ENCODE measurements around the gene HMOX1. TPM values are rescaled to one million over a fixed set of nuclear protein-coding genes. Genes with fewer than 3 reads are reported as not detected.

The HMOX1 gene
- total RNA-seq, 5 donors from 2014 or later (not counting 1 experiment from before 2014, with no cell fraction given) = 0.40 to 2.4 (median 1.0) TPM

DNA sequence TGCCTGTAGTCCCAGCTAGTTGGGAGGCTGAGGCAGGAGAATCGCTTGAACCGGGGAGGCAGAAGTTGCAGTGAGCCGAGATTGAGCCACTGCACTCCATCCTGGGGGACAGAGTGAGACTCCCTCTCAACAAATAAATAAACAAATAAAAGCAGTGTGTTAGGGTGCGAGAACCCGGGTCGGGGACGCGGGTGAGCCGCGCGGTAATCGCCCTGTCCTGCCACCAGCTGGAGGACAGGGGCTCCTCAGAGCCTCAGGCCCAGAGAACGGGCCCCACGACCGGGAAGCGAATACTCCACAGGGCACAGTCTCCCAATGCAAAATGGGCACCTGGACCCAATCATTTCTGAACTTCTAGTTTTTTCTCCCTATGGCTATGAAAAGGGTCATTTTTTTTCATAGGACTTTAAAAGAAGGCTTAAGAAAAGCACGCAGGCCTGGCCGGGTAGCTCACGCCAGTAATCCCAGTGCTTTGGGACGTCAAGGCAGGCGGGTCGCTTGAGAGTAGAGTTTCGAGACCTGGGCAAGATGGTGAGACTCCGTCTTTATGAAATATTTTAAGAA is 18.3 kb downstream of the HMOX1 start:
- peak in 1 of 35 experiments; percentile 11 for DNase-seq
- POLR2A ChIA-PET = no interaction called here

DNA sequence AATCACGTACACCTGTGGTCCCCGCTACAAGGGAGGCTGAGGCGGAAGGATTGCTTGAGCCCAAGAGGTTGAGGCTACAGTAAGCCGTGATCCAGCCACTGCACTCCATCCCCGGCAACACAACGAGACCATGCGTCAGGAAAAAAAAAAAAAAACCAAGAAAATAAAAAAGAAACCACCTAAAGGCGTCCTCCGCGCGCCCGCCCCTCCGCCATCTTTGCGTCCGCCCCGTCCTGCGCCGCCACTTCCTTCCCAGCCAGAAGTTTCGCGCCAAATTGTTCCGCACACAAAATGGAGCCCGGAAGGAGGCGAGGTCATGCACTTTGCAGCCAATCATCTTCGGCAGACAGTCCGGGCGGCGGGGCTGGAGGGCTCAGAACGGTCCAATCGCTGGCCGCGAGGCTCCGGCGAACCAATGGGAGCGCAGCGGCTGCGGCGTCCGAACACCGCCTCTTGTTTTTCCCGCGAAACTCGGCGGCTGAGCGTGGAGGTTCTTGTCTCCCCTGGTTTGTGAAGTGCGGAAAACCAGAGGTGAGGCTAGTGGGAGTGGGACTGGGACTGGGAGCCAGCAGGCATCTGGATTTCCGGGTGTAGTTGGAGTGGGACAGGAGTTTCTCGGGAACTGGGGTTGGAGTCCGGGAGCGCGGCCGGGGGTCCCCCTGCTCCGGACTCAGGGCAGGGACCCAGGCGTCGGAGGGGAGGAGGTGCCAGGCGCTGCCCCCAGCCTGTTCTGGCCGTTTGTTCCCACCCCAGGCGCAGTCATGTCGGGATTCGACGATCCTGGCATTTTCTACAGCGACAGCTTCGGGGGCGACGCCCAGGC is 19.0 kb downstream of the HMOX1 start, which contains the start of gene MCM5:
MCM5 (plus strand) TSS at position 463 of the 823 bp plus-strand sequence; CDS start at position 762, 299 bp downstream.
- H3K4me1 Mint-ChIP-seq = peaks cover 24 to 29% (median 24%) of the 10 kb centered on the region in 3 donors
- WGBS (ENCODE audit: insufficient coverage) = 1% methylated on average over 60 of the region's 64 CpGs
- H3K4me1 ChIP-seq (ENCODE audit: control insufficient read depth in 1 of 2, extremely low read depth in 1 of 2, insufficient read depth in 2 of 2, low read length in 2 of 2) = peaks cover 0 to 36% of the 10 kb centered on the region in 2 experiments
- H3K27ac ChIP-seq (ENCODE audit: low read length) = peak within 1 kb of the TSS; percentile 70
- POLR2A ChIA-PET = no interaction called here
- H3K36me3 Mint-ChIP-seq = peaks cover 28% of the 10 kb centered on the region
- peak within 1 kb of the TSS; percentile 97 to 99 (median 98) for H3K4me3 Mint-ChIP-seq
- H3K27ac Mint-ChIP-seq = peak within 1 kb of the TSS; percentile 94 to 96
- CTCF ChIA-PET = no interaction called here
- H3K9me3 Mint-ChIP-seq = no peaks in the 10 kb centered on the region
- no peaks in the 10 kb centered on the region for H3K27me3 ChIP-seq (replicated peaks in 1 of 2; ENCODE audit: control insufficient read depth in 2 of 2, extremely low read depth in 1 of 2, insufficient read depth in 2 of 2, low read length in 1 of 2)
- H3K9me3 ChIP-seq = no peaks in the 10 kb centered on the region
- H3K27me3 Mint-ChIP-seq = no peaks in the 10 kb centered on the region
- ATAC-seq (replicated peaks in 1 of 4) (peak; percentile 99 to 100 (median 100)), DNase-seq (peak; percentile 90 to 99 (median 97))
- H3K4me3 ChIP-seq (ENCODE audit: control insufficient read depth in 1 of 2, extremely low read depth in 1 of 2, low read length in 1 of 2) = peak within 1 kb of the TSS; percentile 97 to 100
- H3K36me3 ChIP-seq (ENCODE audit: control insufficient read depth in 2 of 2, extremely low read depth in 1 of 2, insufficient read depth in 1 of 2, low read length in 1 of 2) = peaks cover 2 to 22% of the 10 kb centered on the region in 2 donors

More for the DNA sequence above, 18.3 kb downstream of the HMOX1 start:
- peak overlapping the region; percentile 97 to 100 for H3K4me3 ChIP-seq (ENCODE audit: control insufficient read depth in 1 of 2, extremely low read depth in 1 of 2, low read length in 1 of 2)
- peak overlapping the region; percentile 70 for H3K27ac ChIP-seq (ENCODE audit: low read length)
- H3K9me3 ChIP-seq = no peaks in the 10 kb centered on the region
- H3K27me3 ChIP-seq (replicated peaks in 1 of 2; ENCODE audit: control insufficient read depth in 2 of 2, extremely low read depth in 1 of 2, insufficient read depth in 2 of 2, low read length in 1 of 2) = no peaks in the 10 kb centered on the region
- H3K36me3 ChIP-seq (ENCODE audit: control insufficient read depth in 2 of 2, extremely low read depth in 1 of 2, insufficient read depth in 1 of 2, low read length in 1 of 2) = peaks cover 0 to 16% of the 10 kb centered on the region in 2 donors
- Mint-ChIP-seq H3K36me3 (peaks cover 22% of the 10 kb centered on the region), H3K27ac (peak overlapping the region; percentile 94 to 96), H3K4me3 (peak overlapping the region; percentile 97 to 99 (median 98)), H3K27me3 (no peaks in the 10 kb centered on the region), H3K4me1 (peaks cover 24 to 29% (median 24%) of the 10 kb centered on the region in 3 donors), H3K9me3 (no peaks in the 10 kb centered on the region)
- ATAC-seq (replicated peaks in 1 of 4) = no peak
- CTCF ChIA-PET = no interaction called here
- H3K4me1 ChIP-seq (ENCODE audit: control insufficient read depth in 1 of 2, extremely low read depth in 1 of 2, insufficient read depth in 2 of 2, low read length in 2 of 2) = peaks cover 0 to 36% of the 10 kb centered on the region in 2 experiments
- WGBS (ENCODE audit: insufficient coverage) = 57% methylated on average over 12 of the region's 24 CpGs

DNA sequence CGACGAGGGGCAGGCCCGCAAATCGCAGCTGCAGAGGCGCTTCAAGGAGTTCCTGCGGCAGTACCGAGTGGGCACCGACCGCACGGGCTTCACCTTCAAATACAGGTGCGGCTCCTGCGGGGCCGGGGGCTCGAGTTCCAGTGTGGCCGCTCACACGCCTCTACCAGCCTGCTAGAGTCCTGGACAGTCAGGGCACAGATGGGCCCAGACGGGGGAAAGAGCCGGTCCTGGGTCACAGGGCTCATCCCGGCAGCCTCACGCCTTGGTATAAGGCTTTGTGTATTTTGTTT is 19.6 kb downstream of the HMOX1 start:
- H3K4me3 Mint-ChIP-seq = peak overlapping the region; percentile 97 to 99 (median 98)
- peaks cover 31% of the 10 kb centered on the region for H3K36me3 Mint-ChIP-seq
- no peaks in the 10 kb centered on the region for H3K9me3 ChIP-seq
- H3K27me3 Mint-ChIP-seq = no peaks in the 10 kb centered on the region
- POLR2A ChIA-PET = no interaction called here
- peak overlapping the region; percentile 32 for H3K27ac ChIP-seq (ENCODE audit: low read length)
- DNase-seq (peak in 5 of 35 experiments; percentile 5 to 26 (median 11)), ATAC-seq (replicated peaks in 1 of 4) (peak in 3 of 4 experiments; percentile 9 to 23 (median 18))
- H3K27me3 ChIP-seq (replicated peaks in 1 of 2; ENCODE audit: control insufficient read depth in 2 of 2, extremely low read depth in 1 of 2, insufficient read depth in 2 of 2, low read length in 1 of 2) = no peaks in the 10 kb centered on the region
- H3K36me3 ChIP-seq (ENCODE audit: control insufficient read depth in 2 of 2, extremely low read depth in 1 of 2, insufficient read depth in 1 of 2, low read length in 1 of 2) = peaks cover 2 to 24% of the 10 kb centered on the region in 2 donors
- CTCF ChIA-PET = no interaction called here
- peak overlapping the region; percentile 97 to 100 for H3K4me3 ChIP-seq (ENCODE audit: control insufficient read depth in 1 of 2, extremely low read depth in 1 of 2, low read length in 1 of 2)
- WGBS (ENCODE audit: insufficient coverage) = under 1% methylated on average over 16 of the region's 20 CpGs
- peaks cover 24 to 29% (median 24%) of the 10 kb centered on the region in 3 donors for H3K4me1 Mint-ChIP-seq
- no peaks in the 10 kb centered on the region for H3K9me3 Mint-ChIP-seq
- H3K27ac Mint-ChIP-seq = no peak overlapping the region
- H3K4me1 ChIP-seq (ENCODE audit: control insufficient read depth in 1 of 2, extremely low read depth in 1 of 2, insufficient read depth in 2 of 2, low read length in 2 of 2) = peaks cover 0 to 36% of the 10 kb centered on the region in 2 experiments

DNA sequence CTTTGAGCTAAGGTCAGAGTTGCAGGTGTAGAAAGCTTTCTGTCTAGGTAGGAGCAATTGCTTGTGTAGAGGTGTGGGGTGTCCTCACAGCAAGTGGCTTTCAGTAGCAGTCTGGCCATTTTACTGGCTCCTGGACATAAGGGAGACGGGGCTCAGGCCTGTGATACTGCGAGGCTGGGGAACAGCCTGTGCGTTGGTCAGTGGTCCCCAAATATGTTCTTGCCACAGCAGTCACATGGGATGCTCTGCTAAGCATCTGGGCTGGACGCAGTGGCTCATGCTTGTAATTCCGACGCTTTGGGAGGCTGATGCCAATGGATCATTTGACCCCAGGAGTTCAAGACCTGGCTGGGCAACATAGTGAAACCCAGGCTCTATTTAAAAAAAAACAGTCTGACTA is 21.0 kb downstream of the HMOX1 start:
- no peaks in the 10 kb centered on the region for H3K27me3 Mint-ChIP-seq
- no peak for DNase-seq
- Histone ChIP-seq H3K27ac (ENCODE audit: low read length) (no peak overlapping the region), H3K9me3 (no peaks in the 10 kb centered on the region), H3K4me3 (ENCODE audit: control insufficient read depth in 1 of 2, extremely low read depth in 1 of 2, low read length in 1 of 2) (no peak overlapping the region), H3K4me1 (ENCODE audit: control insufficient read depth in 1 of 2, extremely low read depth in 1 of 2, insufficient read depth in 2 of 2, low read length in 2 of 2) (peaks cover 0 to 36% of the 10 kb centered on the region in 2 experiments), H3K27me3 (replicated peaks in 1 of 2; ENCODE audit: control insufficient read depth in 2 of 2, extremely low read depth in 1 of 2, insufficient read depth in 2 of 2, low read length in 1 of 2) (no peaks in the 10 kb centered on the region), H3K36me3 (ENCODE audit: control insufficient read depth in 2 of 2, extremely low read depth in 1 of 2, insufficient read depth in 1 of 2, low read length in 1 of 2) (peaks cover 2 to 38% of the 10 kb centered on the region in 2 donors)
- peaks cover 24 to 29% (median 24%) of the 10 kb centered on the region in 3 donors for H3K4me1 Mint-ChIP-seq
- POLR2A ChIA-PET = interaction anchor here in 1 of 2 donors (0.6 kb wide), 1 partner anchor 26 kb away, joined by 4 read pairs; no protein-coding TSS in a partner anchor
- peaks cover 41% of the 10 kb centered on the region for H3K36me3 Mint-ChIP-seq
- 100% methylated on average over 6 of the region's 6 CpGs for WGBS (ENCODE audit: insufficient coverage)
- peak overlapping the region; percentile 75 to 98 (median 82) for H3K4me3 Mint-ChIP-seq
- ATAC-seq (replicated peaks in 1 of 4) = no peak
- no peak overlapping the region for H3K27ac Mint-ChIP-seq
- CTCF ChIA-PET = interaction anchor here in 1 of 2 donors (0.5 kb wide), 1 partner anchor 1083 kb away, joined by 3 read pairs; no protein-coding TSS in a partner anchor
- no peaks in the 10 kb centered on the region for H3K9me3 Mint-ChIP-seq

DNA sequence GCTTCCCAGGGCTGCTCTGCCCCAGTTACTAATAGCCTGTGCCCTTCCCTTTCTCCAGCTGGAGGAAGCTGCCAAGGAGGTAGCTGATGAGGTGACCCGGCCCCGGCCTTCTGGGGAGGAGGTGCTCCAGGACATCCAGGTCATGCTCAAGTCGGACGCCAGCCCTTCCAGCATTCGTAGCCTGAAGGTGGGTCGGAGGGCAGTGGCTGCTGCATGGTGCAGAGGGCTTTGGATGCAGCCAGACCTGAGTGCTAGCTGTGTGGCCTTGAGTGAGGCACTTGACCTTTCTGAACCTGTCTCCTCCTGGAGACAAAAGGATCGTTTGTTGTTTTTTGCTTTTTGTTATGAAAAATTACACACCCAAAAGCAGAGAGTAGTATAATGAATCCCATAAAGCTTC is 22.5 kb downstream of the HMOX1 start:
- Mint-ChIP-seq H3K27me3 (no peaks in the 10 kb centered on the region), H3K4me1 (peaks cover 24 to 32% (median 24%) of the 10 kb centered on the region in 3 donors), H3K36me3 (peaks cover 56% of the 10 kb centered on the region), H3K4me3 (no peak overlapping the region), H3K9me3 (no peaks in the 10 kb centered on the region), H3K27ac (no peak overlapping the region)
- ATAC-seq (replicated peaks in 1 of 4) (no peak), DNase-seq (no peak)
- H3K4me3 ChIP-seq (ENCODE audit: control insufficient read depth in 1 of 2, extremely low read depth in 1 of 2, low read length in 1 of 2) = no peak overlapping the region
- CTCF ChIA-PET = no interaction called here
- no peaks in the 10 kb centered on the region for H3K9me3 ChIP-seq
- H3K4me1 ChIP-seq (ENCODE audit: control insufficient read depth in 1 of 2, extremely low read depth in 1 of 2, insufficient read depth in 2 of 2, low read length in 2 of 2) = peaks cover 0 to 36% of the 10 kb centered on the region in 2 experiments
- POLR2A ChIA-PET = interaction anchor here in 1 of 2 donors (0.5 kb wide), 1 partner anchor 17 kb away, joined by 11 read pairs; no protein-coding TSS in a partner anchor
- peaks cover 2 to 52% of the 10 kb centered on the region in 2 donors for H3K36me3 ChIP-seq (ENCODE audit: control insufficient read depth in 2 of 2, extremely low read depth in 1 of 2, insufficient read depth in 1 of 2, low read length in 1 of 2)
- no peaks in the 10 kb centered on the region for H3K27me3 ChIP-seq (replicated peaks in 1 of 2; ENCODE audit: control insufficient read depth in 2 of 2, extremely low read depth in 1 of 2, insufficient read depth in 2 of 2, low read length in 1 of 2)
- WGBS (ENCODE audit: insufficient coverage) = 80% methylated on average over 4 of the region's 7 CpGs
- no peak overlapping the region for H3K27ac ChIP-seq (ENCODE audit: low read length)

DNA sequence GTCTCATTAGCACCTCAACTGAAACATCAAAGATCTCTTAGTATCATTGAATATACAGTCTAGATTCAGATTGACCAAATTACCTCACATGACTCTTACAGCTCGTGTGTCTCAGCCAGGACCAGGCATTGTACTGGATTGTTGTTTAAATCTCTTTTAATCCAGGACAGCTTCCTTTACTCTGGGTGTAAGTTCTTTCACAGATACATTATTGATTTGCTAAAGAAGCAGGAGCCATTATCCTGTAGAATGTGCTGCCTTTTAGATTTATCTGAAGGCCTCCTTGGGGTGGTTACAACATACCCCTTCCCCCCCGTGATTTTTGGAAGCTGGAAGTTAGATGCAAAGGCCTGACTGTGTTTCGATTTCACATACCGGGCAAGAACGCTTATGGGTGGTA is 23.3 kb downstream of the HMOX1 start:
- peaks cover 0 to 32% of the 10 kb centered on the region in 2 experiments for H3K4me1 ChIP-seq (ENCODE audit: control insufficient read depth in 1 of 2, extremely low read depth in 1 of 2, insufficient read depth in 2 of 2, low read length in 2 of 2)
- no peak for DNase-seq
- H3K27ac Mint-ChIP-seq = no peak overlapping the region
- WGBS (ENCODE audit: insufficient coverage) = no CpG with 5 or more reads among the region's 5 CpGs
- H3K27me3 ChIP-seq (replicated peaks in 1 of 2; ENCODE audit: control insufficient read depth in 2 of 2, extremely low read depth in 1 of 2, insufficient read depth in 2 of 2, low read length in 1 of 2) = no peaks in the 10 kb centered on the region
- H3K36me3 Mint-ChIP-seq = peaks cover 59% of the 10 kb centered on the region
- no peaks in the 10 kb centered on the region for H3K9me3 ChIP-seq
- ChIA-PET POLR2A (interaction anchor here in 1 of 2 donors (0.6 kb wide), 1 partner anchor 758 kb away, joined by 3 read pairs; no protein-coding TSS in a partner anchor), CTCF (no interaction called here)
- H3K4me3 ChIP-seq (ENCODE audit: control insufficient read depth in 1 of 2, extremely low read depth in 1 of 2, low read length in 1 of 2) = no peak overlapping the region
- no peaks in the 10 kb centered on the region for H3K27me3 Mint-ChIP-seq
- peaks cover 2 to 57% of the 10 kb centered on the region in 2 donors for H3K36me3 ChIP-seq (ENCODE audit: control insufficient read depth in 2 of 2, extremely low read depth in 1 of 2, insufficient read depth in 1 of 2, low read length in 1 of 2)
- no peaks in the 10 kb centered on the region for H3K9me3 Mint-ChIP-seq
- H3K4me1 Mint-ChIP-seq = peaks cover 24 to 30% (median 24%) of the 10 kb centered on the region in 3 donors
- no peak overlapping the region for H3K27ac ChIP-seq (ENCODE audit: low read length)
- H3K4me3 Mint-ChIP-seq = no peak overlapping the region
- ATAC-seq (replicated peaks in 1 of 4) = no peak
